SK-N-SH (cell line): Measurements from ENCODE around the gene SLC26A1. TPM values are rescaled to one million over a fixed set of nuclear protein-coding genes. Genes with fewer than 3 reads are reported as not detected.

Experiments used
- CTCF ChIA-PET: fragments of 300-600, 350-600 bp; formaldehyde crosslinking; extraction: SDS; loops from one replicate; lab custom pipeline; 2021; lab: Yijun Ruan, JAX
- POLR2A ChIA-PET: fragments of 350-600 bp; sonication (Branson Sonifier 250); formaldehyde crosslinking; extraction: SDS; loops from one replicate; lab custom pipeline; 2020; ENCODE audit warnings: antibody characterized with exemption, inconsistent platforms; lab: Yijun Ruan, JAX
- DNase-seq: peaks from one replicate; pipeline ENCODE4 v3.0.0; 2012
- H2AFZ ChIP-seq: fragments of 200-600 bp; sonication (generic); 2 replicates; pipeline ENCODE4 v1.8.1; 2016; ENCODE audit warnings: antibody characterized with exemption, mild to moderate bottlenecking, low read depth
- H3F3A ChIP-seq: fragments of 200-600 bp; sonication (generic); replicated peaks from 2 replicates; pipeline ENCODE3; 2016; ENCODE audit warnings: antibody characterized with exemption, mild to moderate bottlenecking; ENCODE audit not compliant: insufficient read depth
- H3K27ac ChIP-seq, 2 experiments: fragments of 200-500 bp in 1 of 2; fragments of 200-600 bp in 1 of 2; sonication (Bioruptor generic) in 1 of 2; sonication (generic), shearing (Covaris generic) in 1 of 2; 2 replicates each; pipeline versions ENCODE4 v1.5.1 to v1.6.1; 2014 to 2016; ENCODE audit warnings: low read depth in 2 of 2, inconsistent platforms in 1 of 2, low read length in 1 of 2, mild to moderate bottlenecking in 1 of 2, mixed read lengths in 1 of 2
- H3K27me3 ChIP-seq: fragments of 200-600 bp; sonication (generic), shearing (Covaris generic); 2 replicates; pipeline ENCODE4 v1.6.1; 2016; ENCODE audit warnings: mixed run types; ENCODE audit not compliant: insufficient read depth
- H3K36me3 ChIP-seq, 2 experiments: fragments of 200-500 bp in 1 of 2; fragments of 200-600 bp in 1 of 2; sonication (Bioruptor generic) in 1 of 2; sonication (generic) in 1 of 2; replicated peaks in 1 of 2; 2 replicates each; pipeline versions ENCODE3 to v1.5.1; 2014 to 2016; ENCODE audit warnings: low read length in 1 of 2, mild to moderate bottlenecking in 1 of 2; ENCODE audit not compliant: insufficient read depth in 2 of 2, control insufficient read depth in 1 of 2
- H3K4me1 ChIP-seq, 2 experiments: fragments of 200-500 bp in 1 of 2; fragments of 200-600 bp in 1 of 2; sonication (Bioruptor generic) in 1 of 2; sonication (generic), shearing (Covaris generic) in 1 of 2; 2 replicates each; pipeline versions ENCODE4 v1.5.1 to v1.6.1; 2014 to 2016; ENCODE audit warnings: low read depth in 1 of 2, low read length in 1 of 2, mixed run types in 1 of 2; ENCODE audit not compliant: insufficient read depth in 2 of 2, control insufficient read depth in 1 of 2
- H3K4me2 ChIP-seq: fragments of 200-600 bp; sonication (generic), shearing (Covaris generic); 2 replicates; pipeline ENCODE4 v1.6.1; 2017; ENCODE audit warnings: mixed run types
- H3K4me3 ChIP-seq, 2 experiments: fragments of 200-500 bp in 1 of 2; fragments of 200-600 bp in 1 of 2; sonication (Bioruptor generic) in 1 of 2; sonication (generic), shearing (Covaris generic) in 1 of 2; 2 replicates each; pipeline versions ENCODE4 v1.5.1 to v1.8.1; 2014 to 2016; ENCODE audit warnings: low read depth in 2 of 2, inconsistent platforms in 1 of 2, low read length in 1 of 2, mild to moderate bottlenecking in 1 of 2, mixed read lengths in 1 of 2, moderate library complexity in 1 of 2
- H3K79me2 ChIP-seq: fragments of 200-600 bp; sonication (generic); 2 replicates; pipeline ENCODE4 v1.8.1; 2017; ENCODE audit warnings: mild to moderate bottlenecking; ENCODE audit not compliant: insufficient read depth
- H3K9ac ChIP-seq: fragments of 200-600 bp; sonication (generic); 2 replicates; pipeline ENCODE4 v1.6.1; 2017; ENCODE audit warnings: mixed run types
- H3K9me2 ChIP-seq: fragments of 200-600 bp; sonication (generic); 2 replicates; pipeline ENCODE4 v1.6.1; 2017; ENCODE audit warnings: mixed run types
- H3K9me3 ChIP-seq: fragments of 200-600 bp; sonication (generic); 2 replicates; pipeline ENCODE4 v1.6.1; 2017; ENCODE audit warnings: mixed run types, mild to moderate bottlenecking, moderate library complexity
- H4K20me1 ChIP-seq: fragments of 200-600 bp; sonication (generic); 2 replicates; pipeline ENCODE4 v1.6.1; 2017; ENCODE audit warnings: mild to moderate bottlenecking, mixed run types; ENCODE audit not compliant: insufficient read depth
- ELF1 ChIP-seq: IDR thresholded peaks from 2 replicates; pipeline ENCODE4 v1.4.0; 2012
- EP300 ChIP-seq, 2 experiments: IDR thresholded peaks; 2 replicates each; pipeline versions ENCODE4 v1.4.0 to v1.6.1; 2012; ENCODE audit warnings: borderline replicate concordance in 1 of 2, low read depth in 1 of 2, low read length in 1 of 2
- EZH2phosphoT487 ChIP-seq: fragments of 200-600 bp; sonication (generic); IDR thresholded peaks from 2 replicates; pipeline ENCODE4 v1.6.1; 2017; ENCODE audit warnings: low read depth, mixed run types, mild to moderate bottlenecking, antibody characterized with exemption, moderate library complexity, borderline replicate concordance
- FOXJ3 ChIP-seq: sonication (generic); formaldehyde crosslinking; IDR thresholded peaks from 2 replicates; pipeline ENCODE4 v1.5.1; 2020; ENCODE audit warnings: mild to moderate bottlenecking, missing genetic modification reagents
- FOXM1 ChIP-seq: IDR thresholded peaks from 2 replicates; pipeline ENCODE4 v1.4.0; 2012; ENCODE audit warnings: low read depth, mild to moderate bottlenecking
- MAX ChIP-seq: IDR thresholded peaks from 2 replicates; pipeline ENCODE4 v1.4.0; 2012; ENCODE audit warnings: low read depth
- NRF1 ChIP-seq: IDR thresholded peaks from 2 replicates; pipeline ENCODE4 v1.6.1; 2012; ENCODE audit warnings: low read depth, mild to moderate bottlenecking, low read length
- PBX3 ChIP-seq: IDR thresholded peaks from 2 replicates; pipeline ENCODE4; 2012
- RCOR1 ChIP-seq: fragments of 150-350 bp; IDR thresholded peaks from 2 replicates; pipeline ENCODE4 v1.6.1; 2017; ENCODE audit warnings: antibody characterized with exemption, low read length
- REST ChIP-seq: IDR thresholded peaks from 2 replicates; pipeline ENCODE4 v1.6.1; 2012; ENCODE audit warnings: mild to moderate bottlenecking, low read depth, low read length, moderate library complexity
- RFX5 ChIP-seq: IDR thresholded peaks from 2 replicates; pipeline ENCODE4 v1.6.1; 2012; ENCODE audit warnings: mild to moderate bottlenecking, improper control_type of control experiment, low read length
- SIN3A ChIP-seq: IDR thresholded peaks from 2 replicates; pipeline ENCODE4 v1.6.1; 2012; ENCODE audit warnings: low read depth, mild to moderate bottlenecking, low read length, moderate library complexity, borderline replicate concordance
- SMC3 ChIP-seq: IDR thresholded peaks from 2 replicates; pipeline ENCODE4 v1.6.1; 2012; ENCODE audit warnings: low read depth, low read length, improper control_type of control experiment
- USF2 ChIP-seq: fragments of 150-350 bp; IDR thresholded peaks from 2 replicates; pipeline ENCODE4 v1.6.1; 2017; ENCODE audit warnings: antibody characterized with exemption, low read length, low read depth, borderline replicate concordance
- ZBTB33 ChIP-seq: IDR thresholded peaks from 2 replicates; pipeline ENCODE4 v1.4.0; 2012; ENCODE audit warnings: low read depth, borderline replicate concordance
- WGBS: methylation state at CpG from one replicate; pipeline ENCODE4 v1.1.6; 2017; ENCODE audit warnings: low lambda C conversion rate; 5-methylcytosine and 5-hydroxymethylcytosine counted together
- polyA plus RNA-seq, 3 experiments: library from polyadenylated mRNA; depleted of rRNA; stranded (reverse); fragments of >200 nt; gene quantifications; 2 replicates each; pipeline ENCODE4 v1.2.3, GENCODE V29; 2012

Gene SLC26A1
- polyA plus RNA-seq, 1 of the 3 experiments (the other 2 are of a cell fraction) = 0.05 TPM

- Histone ChIP-seq H3K27me3 (peaks cover 49% of the 10 kb centered on the region), H3K9ac (no peak overlapping the region), H3K4me1 (peaks cover 0 to 2% of the 10 kb centered on the region in 2 experiments; a peak in 1 of 4 replicates), H3K9me3 (no peaks in the 10 kb centered on the region), H3K36me3 (no peaks in the 10 kb centered on the region), H3K4me3 (no peak overlapping the region), H3K27ac (no peak overlapping the region), H3F3A (no peaks in the 10 kb centered on the region), H4K20me1 (0 out of 2 replicates have a peak, but pooled peaks cover 3% of the 10 kb centered on the region), H3K79me2 (no peaks in the 10 kb centered on the region), H3K9me2 (no peaks in the 10 kb centered on the region), H3K4me2 (no peak overlapping the region), H2AFZ (no peak overlapping the region)
- 61% methylated on average over 7 of the region's 13 CpGs for WGBS
- ChIA-PET POLR2A (no interaction called here), CTCF (interaction anchor here (1.1 kb wide), 1 partner anchor 17 kb away, joined by 6 read pairs; the partner anchor contains the start of gene IDUA)
- TF ChIP-seq ELF1 = no peak
- TF ChIP-seq PBX3 = no peak
- no peak for DNase-seq
Measured at GRCh38 chr4:1004071-1004418, 10.8 kb upstream of the SLC26A1 start.

- H3K27ac ChIP-seq = no peak overlapping the region
- TF ChIP-seq EZH2phosphoT487 = no peak
- TF ChIP-seq FOXJ3 = no peak
- TF ChIP-seq PBX3 = no peak
- no peak for TF ChIP-seq MAX
- TF ChIP-seq RCOR1 = no peak
- no peak for TF ChIP-seq SIN3A
- no peak for TF ChIP-seq NRF1
- TF ChIP-seq RFX5 = no peak
- no peak for TF ChIP-seq REST
- no peak for TF ChIP-seq FOXM1
- TF ChIP-seq USF2 = no peak
- TF ChIP-seq EP300 (IDR thresholded peaks at IDR 0.05; ENCODE audit: borderline replicate concordance in 1 of 2, low read depth in 1 of 2, low read length in 1 of 2) = no peak
- TF ChIP-seq SMC3 = no peak
- no peak for TF ChIP-seq ZBTB33
- TF ChIP-seq, all 33 proteins: peak for 0
- WGBS = 61% methylated on average over 15 of the region's 63 CpGs
- Histone ChIP-seq H3K36me3 (no peaks in the 10 kb centered on the region), H3K9ac (no peak overlapping the region), H3K4me3 (no peak overlapping the region), H3K27me3 (peaks cover 44% of the 10 kb centered on the region), H4K20me1 (peaks cover 6% of the 10 kb centered on the region; the same call in 1 of the 2 replicates), H3K9me2 (no peaks in the 10 kb centered on the region), H2AFZ (no peak overlapping the region), H3K4me2 (no peak overlapping the region), H3F3A (no peaks in the 10 kb centered on the region), H3K9me3 (no peaks in the 10 kb centered on the region), H3K79me2 (no peaks in the 10 kb centered on the region), H3K4me1 (no peaks in the 10 kb centered on the region; a peak in 1 of 4 replicates)
- ChIA-PET POLR2A (no interaction called here), CTCF (no interaction called here)
- no peak for DNase-seq
Measured at GRCh38 chr4:1003271-1004070, 10.3 kb upstream of the SLC26A1 start.
